Ovary (tissue), 9 donors: ENCODE results near the gene FLT3LG. TPM values are rescaled to one million over a fixed set of nuclear protein-coding genes. Genes with fewer than 3 reads are reported as not detected.
A peak's percentile ranks its signal among the peaks of the same experiment; 100 is the strongest.

Experiments used
- DNase-seq, 5 donors: peaks; one replicate each; pipeline ENCODE4 v3.0.0-alpha.2; 2019 to 2020
- H3K27ac ChIP-seq, 2 donors: fragments of 200-600 bp; one replicate each; pipeline versions ENCODE4 v1.5.1 to v1.8.0; 2019 to 2022
- H3K27me3 ChIP-seq: fragments of 200-600 bp; one replicate; pipeline ENCODE4 v1.8.0; 2022
- H3K36me3 ChIP-seq: fragments of 200-600 bp; sonication (generic); one replicate; pipeline ENCODE4 v1.5.1; 2019
- H3K4me1 ChIP-seq: one replicate; pipeline ENCODE4 v1.8.1; 2013; ENCODE audit warnings: mild to moderate bottlenecking, moderate library complexity; ENCODE audit not compliant: insufficient read depth
- H3K4me3 ChIP-seq: fragments of 200-600 bp; sonication (generic); one replicate; pipeline ENCODE4 v1.5.1; 2017
- H3K9me3 ChIP-seq, 2 donors: fragments of 200-600 bp in 1 of 2; sonication (generic) in 1 of 2; one replicate each; pipeline versions ENCODE4 v1.5.1 to v1.8.1; 2013 to 2019; ENCODE audit warnings: mild to moderate bottlenecking in 1 of 2, moderate library complexity in 1 of 2
- EP300 ChIP-seq: sonication (generic); formaldehyde crosslinking; IDR thresholded peaks from one replicate; pipeline ENCODE4 v1.6.1; 2017; ENCODE audit warnings: antibody characterized with exemption
- POLR2A ChIP-seq: fragments of 450-650 bp; IDR thresholded peaks from one replicate; pipeline ENCODE4 v1.6.1; 2017; ENCODE audit warnings: antibody characterized with exemption, mild to moderate bottlenecking, moderate library complexity
- WGBS, 3 donors: extraction: QIAGEN DNeasy Blood & Tissue Kit in 1 of 3; methylation state at CpG; one replicate each; pipeline versions ENCODE4 v1.1.5 to v1.1.7; 2013 to 2017; 5-methylcytosine and 5-hydroxymethylcytosine counted together
- intact Hi-C, 4 donors: fragments of 100-400 bp; cut with DNase I; formaldehyde crosslinking; loops; one replicate each; pipeline versions ENCODE4 v1.11.0 to v1.15.1; 2022 to 2023
- polyA plus RNA-seq, 2 donors: library from polyadenylated mRNA; stranded (reverse); fragments of 200-250 nt in 1 of 2; fragments of 350-450 nt in 1 of 2; fragmentation: Illumina TruSeq in 1 of 2; extraction: RNeasy Lipid Tissue Mini Kit (QIAGEN cat#74804) in 1 of 2; gene quantifications; one replicate each; pipeline ENCODE4 v1.2.3, GENCODE V29; 2013 to 2014
- total RNA-seq, 7 donors: library from RNA; depleted of rRNA in 2 of 7; stranded (reverse); fragments of >200 nt in 2 of 7; fragmentation: NEBNext Ultra II Directional in 3 of 7; extraction: Animal tissue kit (Norgen Biotek cat#: 25700) in 3 of 7; gene quantifications; one replicate each; pipeline versions ENCODE4 v1.1.0 to v1.2.4, GENCODE V29; 2016 to 2023
- TF ChIP-seq, protein P1 (sequence below), 3 donors: fragments of 450-650 bp in 2 of 3; fragments of 200-600 bp in 1 of 3; IDR thresholded peaks; one replicate each; pipeline versions ENCODE4 v1.5.1 to v1.8.0; 2016 to 2022; ENCODE audit warnings: antibody characterized with exemption in 3 of 3, mild to moderate bottlenecking in 1 of 3
- donor health status: DM: no; HTN: no; CAD: no; lungs with moderate emphysema.
- donor health status: DM: no; HTN: no; CAD: no.
- donor health status: Bipolar disorder and iron deficiency.
- donor health status: DM: yes; HTN: yes; CAD: no.
- donor health status: DM: no; HTN: no; CAD: no.
- donor health status: DM: yes; HTN: yes; CAD: no.

Gene FLT3LG
- total and polyA plus RNA-seq, 9 donors: 3.9 to 15.3 (median 12.2) TPM

DNA sequence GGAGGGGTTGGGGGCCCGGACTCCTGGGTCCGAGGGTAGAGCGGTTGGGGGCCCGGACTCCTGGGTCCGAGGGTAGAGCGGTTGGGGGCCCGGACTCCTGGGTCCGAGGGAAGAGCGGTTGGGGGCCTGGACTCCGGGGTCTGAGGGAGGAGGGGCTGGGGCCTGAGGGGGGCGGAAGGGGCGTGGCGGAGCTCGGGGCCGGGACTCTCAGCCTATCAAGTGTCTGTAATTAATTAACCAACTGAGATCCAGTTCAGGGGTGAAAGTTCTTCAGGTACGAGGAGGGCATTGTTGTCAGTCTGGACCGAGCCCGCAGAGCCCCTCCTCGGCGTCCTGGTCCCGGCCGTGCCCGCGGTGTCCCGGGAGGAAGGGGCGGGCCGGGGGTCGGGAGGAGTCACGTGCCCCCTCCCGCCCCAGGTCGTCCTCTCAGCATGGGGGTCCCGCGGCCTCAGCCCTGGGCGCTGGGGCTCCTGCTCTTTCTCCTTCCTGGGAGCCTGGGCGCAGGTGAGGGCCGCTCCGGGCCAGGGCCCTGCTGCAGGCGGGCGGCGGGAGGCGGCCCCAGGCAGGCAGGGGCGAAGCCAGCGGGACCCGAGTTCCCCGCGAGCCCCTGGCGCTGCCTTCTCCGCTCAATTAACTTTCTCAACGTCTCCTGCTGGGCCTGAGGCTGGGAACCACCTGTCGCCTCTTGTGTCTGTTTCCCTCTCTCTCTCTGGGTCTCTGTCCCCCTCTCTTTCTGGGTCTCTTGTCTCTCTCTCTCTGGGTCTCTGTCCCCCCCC is 39.1 kb downstream of the FLT3LG start:
- intact Hi-C loops: no loop called here
- DNase-seq: peak; percentile 74 to 83 (median 76)
- Histone ChIP-seq H3K36me3 (no peaks in the 10 kb centered on the region), H3K4me3 (peak overlapping the region; percentile 67), H3K9me3 (no peaks in the 10 kb centered on the region), H3K27me3 (no peaks in the 10 kb centered on the region), H3K27ac (peak overlapping the region; percentile 90 to 95), H3K4me1 (peaks cover 4% of the 10 kb centered on the region)
- TF ChIP-seq POLR2A: no peak
- TF ChIP-seq EP300: no peak
- TF ChIP-seq, protein P1, sequence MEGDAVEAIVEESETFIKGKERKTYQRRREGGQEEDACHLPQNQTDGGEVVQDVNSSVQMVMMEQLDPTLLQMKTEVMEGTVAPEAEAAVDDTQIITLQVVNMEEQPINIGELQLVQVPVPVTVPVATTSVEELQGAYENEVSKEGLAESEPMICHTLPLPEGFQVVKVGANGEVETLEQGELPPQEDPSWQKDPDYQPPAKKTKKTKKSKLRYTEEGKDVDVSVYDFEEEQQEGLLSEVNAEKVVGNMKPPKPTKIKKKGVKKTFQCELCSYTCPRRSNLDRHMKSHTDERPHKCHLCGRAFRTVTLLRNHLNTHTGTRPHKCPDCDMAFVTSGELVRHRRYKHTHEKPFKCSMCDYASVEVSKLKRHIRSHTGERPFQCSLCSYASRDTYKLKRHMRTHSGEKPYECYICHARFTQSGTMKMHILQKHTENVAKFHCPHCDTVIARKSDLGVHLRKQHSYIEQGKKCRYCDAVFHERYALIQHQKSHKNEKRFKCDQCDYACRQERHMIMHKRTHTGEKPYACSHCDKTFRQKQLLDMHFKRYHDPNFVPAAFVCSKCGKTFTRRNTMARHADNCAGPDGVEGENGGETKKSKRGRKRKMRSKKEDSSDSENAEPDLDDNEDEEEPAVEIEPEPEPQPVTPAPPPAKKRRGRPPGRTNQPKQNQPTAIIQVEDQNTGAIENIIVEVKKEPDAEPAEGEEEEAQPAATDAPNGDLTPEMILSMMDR (IDR thresholded peaks at IDR 0.05): no peak
- 1 to 2% (median 1%) methylated on average over 41 to 50 of the region's 50 CpGs for WGBS, 3 donors

DNA sequence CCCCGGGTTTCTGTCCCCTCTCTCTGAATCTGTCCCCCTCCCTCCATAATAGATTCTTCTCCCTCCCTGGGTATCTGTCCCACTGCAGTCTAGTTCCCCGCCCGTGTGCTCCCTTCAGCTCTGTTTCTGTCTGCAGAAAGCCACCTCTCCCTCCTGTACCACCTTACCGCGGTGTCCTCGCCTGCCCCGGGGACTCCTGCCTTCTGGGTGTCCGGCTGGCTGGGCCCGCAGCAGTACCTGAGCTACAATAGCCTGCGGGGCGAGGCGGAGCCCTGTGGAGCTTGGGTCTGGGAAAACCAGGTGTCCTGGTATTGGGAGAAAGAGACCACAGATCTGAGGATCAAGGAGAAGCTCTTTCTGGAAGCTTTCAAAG is 39.7 kb downstream of the FLT3LG start:
- no peaks in the 10 kb centered on the region for H3K36me3 ChIP-seq
- intact Hi-C loops: no loop called here
- TF ChIP-seq EP300 (no peak), POLR2A (no peak)
- TF ChIP-seq, protein P1 (IDR thresholded peaks at IDR 0.05): no peak
- no peak for DNase-seq
- no peaks in the 10 kb centered on the region for H3K27me3 ChIP-seq
- H3K9me3 ChIP-seq: no peaks in the 10 kb centered on the region
- peak overlapping the region in 1 of 2 donors; percentile 95 for H3K27ac ChIP-seq
- WGBS, 3 donors: 40 to 54% (median 47%) methylated on average over 12 of the region's 12 CpGs
- peak overlapping the region; percentile 67 for H3K4me3 ChIP-seq
- H3K4me1 ChIP-seq: peaks cover 4% of the 10 kb centered on the region

DNA sequence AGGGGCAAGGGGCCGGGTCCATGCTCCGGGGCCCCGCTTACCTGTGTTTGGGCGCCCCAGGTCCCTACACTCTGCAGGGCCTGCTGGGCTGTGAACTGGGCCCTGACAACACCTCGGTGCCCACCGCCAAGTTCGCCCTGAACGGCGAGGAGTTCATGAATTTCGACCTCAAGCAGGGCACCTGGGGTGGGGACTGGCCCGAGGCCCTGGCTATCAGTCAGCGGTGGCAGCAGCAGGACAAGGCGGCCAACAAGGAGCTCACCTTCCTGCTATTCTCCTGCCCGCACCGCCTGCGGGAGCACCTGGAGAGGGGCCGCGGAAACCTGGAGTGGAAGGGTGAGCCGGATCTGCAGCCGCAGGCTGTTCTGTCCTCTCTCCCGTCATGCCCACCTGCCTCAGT is 40.1 kb downstream of the FLT3LG start:
- Histone ChIP-seq H3K27ac (peak overlapping the region in 1 of 2 donors; percentile 95), H3K4me1 (peaks cover 4% of the 10 kb centered on the region), H3K27me3 (no peaks in the 10 kb centered on the region), H3K9me3 (no peaks in the 10 kb centered on the region), H3K36me3 (no peaks in the 10 kb centered on the region), H3K4me3 (peak overlapping the region; percentile 67)
- intact Hi-C loops: no loop called here
- TF ChIP-seq EP300: no peak
- no peak for TF ChIP-seq POLR2A
- TF ChIP-seq, protein P1 (IDR thresholded peaks at IDR 0.05): no peak
- DNase-seq: peak in 1 of 5 donors; percentile 33
- 83 to 88% (median 85%) methylated on average over 21 of the region's 21 CpGs for WGBS, 3 donors

DNA sequence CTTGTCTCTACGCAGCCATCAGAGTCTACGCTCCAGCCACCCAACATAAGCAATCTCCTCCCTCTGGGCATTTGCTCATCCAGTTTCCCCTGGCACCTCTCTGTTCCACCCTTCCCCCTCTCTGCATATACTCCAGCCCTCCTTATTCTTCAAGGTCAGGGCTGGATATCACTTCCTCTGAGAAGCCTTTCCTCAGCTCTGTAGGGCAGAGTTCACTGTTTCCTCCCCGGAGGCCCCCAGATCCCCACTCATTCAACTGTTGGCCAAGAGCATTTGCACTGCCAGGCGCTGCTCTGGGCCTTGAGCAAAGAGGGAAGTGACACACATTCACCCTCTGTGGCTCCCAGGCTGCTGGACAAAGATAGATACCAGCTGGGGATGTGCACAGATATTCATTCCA is 41.8 kb downstream of the FLT3LG start:
- Histone ChIP-seq H3K9me3 (no peaks in the 10 kb centered on the region), H3K4me3 (no peak overlapping the region), H3K27me3 (no peaks in the 10 kb centered on the region), H3K27ac (no peak overlapping the region), H3K36me3 (no peaks in the 10 kb centered on the region), H3K4me1 (peaks cover 4% of the 10 kb centered on the region)
- no peak for DNase-seq
- TF ChIP-seq, protein P1 (IDR thresholded peaks at IDR 0.05): no peak
- TF ChIP-seq POLR2A: no peak
- TF ChIP-seq EP300: no peak
- intact Hi-C loops: no loop called here
- WGBS, 3 donors: 33 to 50% (median 41%) methylated on average over 4 of the region's 4 CpGs
